A549 (cell line): Measurements from ENCODE around the gene HOXC6. TPM values are rescaled to one million over a fixed set of nuclear protein-coding genes. Genes with fewer than 3 reads are reported as not detected.

Experiments used
- ATAC-seq, 2 experiments: fragments of 200-7000 bp in 1 of 2; fragments of >200 bp in 1 of 2; cut with Nextera tagmentation in 1 of 2; cut with Tn5 transposase in 1 of 2; 3 replicates each; pipeline versions ENCODE4 v1.8.0 to v1.9.1; 2018 to 2020; ENCODE audit warnings: mild to moderate bottlenecking in 1 of 2, moderate library complexity in 1 of 2
- CTCF ChIA-PET: fragments of 300-600 bp; sonication (Branson Sonifier 250); formaldehyde crosslinking; extraction: SDS; loops from one replicate; lab custom pipeline; 2021; ENCODE audit warnings: antibody characterized with exemption, inconsistent platforms; lab: Yijun Ruan, JAX
- POLR2A ChIA-PET: fragments of 350-600 bp; formaldehyde crosslinking; extraction: SDS; loops from one replicate; lab custom pipeline; 2021; ENCODE audit warnings: antibody characterized with exemption, inconsistent platforms; lab: Yijun Ruan, JAX
- DNase-seq, 2 experiments: peaks; one replicate each; pipeline versions ENCODE4 v3.0.0 to v3.0.0-alpha.2; 2011 to 2016; ENCODE audit warnings: low read depth in 1 of 2, low spot score in 1 of 2
- FAIRE-seq: peaks from 2 replicates; lab custom pipeline; 2011; peaks lifted over from hg19 to GRCh38; lab: Jason Lieb, UNC
- H3K27ac ChIP-seq, 2 experiments: fragments of >200 bp; sonication (Bioruptor Twin); formaldehyde crosslinking; 3 replicates each; pipeline ENCODE4 v1.5.1; 2016 to 2017
- H3K4me1 ChIP-seq: fragments of >200 bp; sonication (Bioruptor Twin); formaldehyde crosslinking; 3 replicates; pipeline ENCODE4 v1.6.1; 2016
- H3K4me2 ChIP-seq: fragments of >200 bp; sonication (Bioruptor Twin); formaldehyde crosslinking; 3 replicates; pipeline ENCODE4 v1.6.1; 2016
- H3K4me3 ChIP-seq: fragments of >200 bp; sonication (Bioruptor Twin); formaldehyde crosslinking; 3 replicates; pipeline ENCODE4 v1.5.1; 2016
- H3K9me3 ChIP-seq: fragments of >200 bp; sonication (Bioruptor Twin); formaldehyde crosslinking; 3 replicates; pipeline ENCODE4 v1.6.1; 2016
- CHD4 ChIP-seq: fragments of 200-600 bp; sonication (generic); IDR thresholded peaks from 2 replicates; pipeline ENCODE4 v1.6.1; 2016; ENCODE audit warnings: antibody characterized with exemption, mild to moderate bottlenecking, borderline replicate concordance
- EHMT2 ChIP-seq: fragments of 200-600 bp; sonication (generic); IDR thresholded peaks from 2 replicates; pipeline ENCODE4 v1.6.1; 2016; ENCODE audit warnings: antibody characterized with exemption, low read depth, mild to moderate bottlenecking, moderate library complexity
- ESRRA ChIP-seq: fragments of 150-350 bp; IDR thresholded peaks from 2 replicates; pipeline ENCODE4 v1.6.1; 2014; ENCODE audit warnings: mild to moderate bottlenecking, low read length, borderline replicate concordance
- FOXS1 ChIP-seq: fragments of 250-450 bp; sonication (Bioruptor Pico); IDR thresholded peaks from 2 replicates; pipeline ENCODE4 v1.5.0; 2020; ENCODE audit warnings: mild to moderate bottlenecking, moderate library complexity
- GATA3 ChIP-seq: IDR thresholded peaks from 2 replicates; pipeline ENCODE4 v1.6.1; 2012; ENCODE audit warnings: borderline replicate concordance
- HDAC2 ChIP-seq: fragments of 200-600 bp; sonication (generic); IDR thresholded peaks from 2 replicates; pipeline ENCODE4 v1.6.1; 2016
- HOXB13 ChIP-seq: fragments of 250-450 bp; sonication (Bioruptor Pico); IDR thresholded peaks from 2 replicates; pipeline ENCODE4 v1.5.0; 2020; ENCODE audit warnings: low read depth, mild to moderate bottlenecking, moderate library complexity
- JUNB ChIP-seq: fragments of >200 bp; sonication (Bioruptor Twin); formaldehyde crosslinking; IDR thresholded peaks from 2 replicates; pipeline ENCODE4 v1.6.1; 2016
- KDM1A ChIP-seq: fragments of 200-600 bp; sonication (generic); IDR thresholded peaks from 2 replicates; pipeline ENCODE4 v1.6.1; 2016; ENCODE audit warnings: low read depth, mild to moderate bottlenecking
- KDM5A ChIP-seq: fragments of 200-600 bp; sonication (generic); IDR thresholded peaks from 2 replicates; pipeline ENCODE4 v1.6.1; 2016; ENCODE audit warnings: antibody characterized with exemption, mild to moderate bottlenecking
- MAZ ChIP-seq: fragments of 150-350 bp; IDR thresholded peaks from 2 replicates; pipeline ENCODE4 v1.6.1; 2014; ENCODE audit warnings: antibody characterized with exemption, low read depth, low read length, borderline replicate concordance
- NFE2L2 ChIP-seq: fragments of 150-350 bp; conservative IDR thresholded peaks from 2 replicates; pipeline ENCODE4 v1.6.1; 2014; ENCODE audit warnings: low read length
- NR3C1 ChIP-seq: fragments of >200 bp; sonication (Bioruptor Twin); formaldehyde crosslinking; IDR thresholded peaks from 3 replicates; pipeline ENCODE4 v1.6.1; 2017
- PHF8 ChIP-seq: fragments of 200-600 bp; sonication (generic); IDR thresholded peaks from 2 replicates; pipeline ENCODE4 v1.6.1; 2016; ENCODE audit warnings: low read depth, mild to moderate bottlenecking, antibody characterized with exemption, moderate library complexity, borderline replicate concordance
- RCOR1 ChIP-seq: fragments of 150-350 bp; IDR thresholded peaks from 2 replicates; pipeline ENCODE4 v1.6.1; 2014; ENCODE audit warnings: antibody characterized with exemption, low read length, low read depth
- RFX5 ChIP-seq: fragments of 450-650 bp; IDR thresholded peaks from 2 replicates; pipeline ENCODE4 v1.7.1; 2014; ENCODE audit warnings: antibody characterized with exemption, mild to moderate bottlenecking, moderate library complexity
- TP53 ChIP-seq: fragments of 250-450 bp; sonication (Bioruptor Pico); IDR thresholded peaks from 2 replicates; pipeline ENCODE4 v1.5.0; 2021; ENCODE audit warnings: mild to moderate bottlenecking, moderate library complexity
- ZC3H11A ChIP-seq: fragments of 450-650 bp; IDR thresholded peaks from 2 replicates; pipeline ENCODE4 v1.6.1; 2014; ENCODE audit warnings: antibody characterized with exemption, mild to moderate bottlenecking
- WGBS: methylation state at CpG from one replicate; pipeline ENCODE4 v1.1.6; 2017; ENCODE audit errors: missing lambda C conversion rate; 5-methylcytosine and 5-hydroxymethylcytosine counted together
- polyA plus RNA-seq, 4 experiments: library from polyadenylated mRNA; depleted of rRNA in 3 of 4; stranded (reverse); fragments of >200 nt; fragmentation: RNase III in 1 of 4; extraction: RNeasy Plus Mini Kit Qiagen cat#74134 plus additional on column Dnase treatment in 1 of 4; gene quantifications; 2 replicates in 3 of 4; 3 replicates in 1 of 4; pipeline ENCODE4 v1.2.3, GENCODE V29; 2011 to 2017
- TF ChIP-seq, protein P1 (sequence below): fragments of 250-450 bp; sonication (Bioruptor Pico); IDR thresholded peaks from 2 replicates; pipeline ENCODE4 v1.5.0; 2021; ENCODE audit warnings: mild to moderate bottlenecking, moderate library complexity, borderline replicate concordance
- TF ChIP-seq, protein P2 (sequence below): fragments of >200 bp; sonication (Bioruptor Twin); formaldehyde crosslinking; IDR thresholded peaks from 3 replicates; pipeline ENCODE4 v1.6.1; 2016
- TF ChIP-seq, protein P3 (sequence below): fragments of >200 bp; sonication (Bioruptor Twin); formaldehyde crosslinking; IDR thresholded peaks from 2 replicates; pipeline ENCODE4 v1.6.1; 2016
- TF ChIP-seq, protein P4 (sequence below): IDR thresholded peaks from 2 replicates; pipeline ENCODE4 v1.6.1; 2012
- TF ChIP-seq, protein P5 (sequence below): fragments of 150-350 bp; IDR thresholded peaks from 2 replicates; pipeline ENCODE4 v1.6.1; 2014; ENCODE audit warnings: low read depth, mild to moderate bottlenecking, low read length

HOXC6 gene
- polyA plus RNA-seq, 2 of the 4 experiments (the other 2 are of a cell fraction) = 5.2 to 6.0 TPM

DNA sequence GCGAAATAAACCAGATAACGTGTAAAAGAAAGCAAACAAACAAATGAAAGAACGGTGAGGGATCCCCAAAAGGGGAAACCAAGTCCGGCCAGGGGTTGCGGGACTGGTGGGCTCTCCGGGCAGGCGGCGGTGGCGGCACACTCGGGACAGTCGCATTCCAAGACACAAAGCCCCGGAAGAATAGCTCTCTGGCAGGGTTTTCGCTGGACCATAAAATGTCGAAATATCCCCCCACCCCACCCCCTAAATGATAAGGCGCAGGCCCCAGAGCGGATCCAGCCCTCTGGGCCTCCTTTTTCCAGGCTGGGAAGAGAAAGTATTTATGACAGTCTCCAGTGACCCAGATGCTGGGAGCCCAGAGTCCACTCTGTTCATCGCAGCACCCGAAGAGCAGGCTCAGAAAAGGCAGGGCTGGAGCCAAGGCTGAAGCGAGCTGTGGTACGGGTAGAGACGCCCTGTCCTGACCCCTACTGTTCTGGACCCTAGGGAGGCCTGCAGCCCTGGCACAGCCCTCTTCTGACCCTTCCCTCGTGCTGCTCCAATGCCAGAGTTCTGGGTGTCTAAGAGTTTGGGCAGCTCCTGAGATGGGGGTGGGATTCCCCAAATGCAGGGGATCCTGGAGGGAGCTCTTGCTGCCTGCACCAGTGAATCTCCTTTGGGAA is 21.6 kb upstream of the HOXC6 start:
- Histone ChIP-seq H3K4me3 (no peak overlapping the region), H3K27ac (peak overlapping the region in 1 of 2 experiments; percentile 74; a peak in 1 of 6 replicates), H3K4me1 (peaks cover 23% of the 10 kb centered on the region), H3K4me2 (peak overlapping the region; percentile 60; the same call in 2 of the 3 replicates), H3K9me3 (no peaks in the 10 kb centered on the region)
- ChIA-PET CTCF (interaction anchor here (0.8 to 28.7 kb wide), 25 partner anchors 10 to 304 kb away, joined by 3 to 1074 read pairs (median 5); partner anchors contain the start of genes HOXC10, HOXC5, HOXC6 and SMUG1), POLR2A (interaction anchor here (0.7 to 1.4 kb wide), 3 partner anchors 11 to 195 kb away, joined by 3 read pairs; no protein-coding TSS in a partner anchor)
- ATAC-seq (peak in 1 of 2 experiments; percentile 2; a peak in 1 of 6 replicates), FAIRE-seq (no peak), DNase-seq (no peak)
- 80% methylated on average over 22 of the region's 22 CpGs for WGBS
- TF ChIP-seq MAZ (no peak), RFX5 (no peak), NR3C1 (no peak), GATA3 (no peak), KDM1A (no peak), JUNB (no peak), TP53 (CRISPR knock-in tag) (no peak), KDM5A (no peak), FOXS1 (CRISPR knock-in tag) (no peak), RCOR1 (no peak), ZC3H11A (no peak), EHMT2 (no peak), ESRRA (no peak), CHD4 (no peak), NFE2L2 (no peak), HDAC2 (no peak)
- TF ChIP-seq, protein P1, sequence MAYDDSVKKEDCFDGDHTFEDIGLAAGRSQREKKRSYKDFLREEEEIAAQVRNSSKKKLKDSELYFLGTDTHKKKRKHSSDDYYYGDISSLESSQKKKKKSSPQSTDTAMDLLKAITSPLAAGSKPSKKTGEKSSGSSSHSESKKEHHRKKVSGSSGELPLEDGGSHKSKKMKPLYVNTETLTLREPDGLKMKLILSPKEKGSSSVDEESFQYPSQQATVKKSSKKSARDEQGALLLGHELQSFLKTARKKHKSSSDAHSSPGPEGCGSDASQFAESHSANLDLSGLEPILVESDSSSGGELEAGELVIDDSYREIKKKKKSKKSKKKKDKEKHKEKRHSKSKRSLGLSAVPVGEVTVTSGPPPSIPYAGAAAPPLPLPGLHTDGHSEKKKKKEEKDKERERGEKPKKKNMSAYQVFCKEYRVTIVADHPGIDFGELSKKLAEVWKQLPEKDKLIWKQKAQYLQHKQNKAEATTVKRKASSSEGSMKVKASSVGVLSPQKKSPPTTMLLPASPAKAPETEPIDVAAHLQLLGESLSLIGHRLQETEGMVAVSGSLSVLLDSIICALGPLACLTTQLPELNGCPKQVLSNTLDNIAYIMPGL (CRISPR knock-in tag) = no peak
- TF ChIP-seq, protein P2, sequence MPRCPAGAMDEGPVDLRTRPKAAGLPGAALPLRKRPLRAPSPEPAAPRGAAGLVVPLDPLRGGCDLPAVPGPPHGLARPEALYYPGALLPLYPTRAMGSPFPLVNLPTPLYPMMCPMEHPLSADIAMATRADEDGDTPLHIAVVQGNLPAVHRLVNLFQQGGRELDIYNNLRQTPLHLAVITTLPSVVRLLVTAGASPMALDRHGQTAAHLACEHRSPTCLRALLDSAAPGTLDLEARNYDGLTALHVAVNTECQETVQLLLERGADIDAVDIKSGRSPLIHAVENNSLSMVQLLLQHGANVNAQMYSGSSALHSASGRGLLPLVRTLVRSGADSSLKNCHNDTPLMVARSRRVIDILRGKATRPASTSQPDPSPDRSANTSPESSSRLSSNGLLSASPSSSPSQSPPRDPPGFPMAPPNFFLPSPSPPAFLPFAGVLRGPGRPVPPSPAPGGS = no peak
- TF ChIP-seq, protein P3, sequence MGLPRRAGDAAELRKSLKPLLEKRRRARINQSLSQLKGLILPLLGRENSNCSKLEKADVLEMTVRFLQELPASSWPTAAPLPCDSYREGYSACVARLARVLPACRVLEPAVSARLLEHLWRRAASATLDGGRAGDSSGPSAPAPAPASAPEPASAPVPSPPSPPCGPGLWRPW = no peak
- TF ChIP-seq, protein P4, sequence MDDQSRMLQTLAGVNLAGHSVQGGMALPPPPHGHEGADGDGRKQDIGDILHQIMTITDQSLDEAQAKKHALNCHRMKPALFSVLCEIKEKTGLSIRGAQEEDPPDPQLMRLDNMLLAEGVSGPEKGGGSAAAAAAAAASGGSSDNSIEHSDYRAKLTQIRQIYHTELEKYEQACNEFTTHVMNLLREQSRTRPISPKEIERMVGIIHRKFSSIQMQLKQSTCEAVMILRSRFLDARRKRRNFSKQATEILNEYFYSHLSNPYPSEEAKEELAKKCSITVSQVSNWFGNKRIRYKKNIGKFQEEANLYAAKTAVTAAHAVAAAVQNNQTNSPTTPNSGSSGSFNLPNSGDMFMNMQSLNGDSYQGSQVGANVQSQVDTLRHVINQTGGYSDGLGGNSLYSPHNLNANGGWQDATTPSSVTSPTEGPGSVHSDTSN = no peak

DNA sequence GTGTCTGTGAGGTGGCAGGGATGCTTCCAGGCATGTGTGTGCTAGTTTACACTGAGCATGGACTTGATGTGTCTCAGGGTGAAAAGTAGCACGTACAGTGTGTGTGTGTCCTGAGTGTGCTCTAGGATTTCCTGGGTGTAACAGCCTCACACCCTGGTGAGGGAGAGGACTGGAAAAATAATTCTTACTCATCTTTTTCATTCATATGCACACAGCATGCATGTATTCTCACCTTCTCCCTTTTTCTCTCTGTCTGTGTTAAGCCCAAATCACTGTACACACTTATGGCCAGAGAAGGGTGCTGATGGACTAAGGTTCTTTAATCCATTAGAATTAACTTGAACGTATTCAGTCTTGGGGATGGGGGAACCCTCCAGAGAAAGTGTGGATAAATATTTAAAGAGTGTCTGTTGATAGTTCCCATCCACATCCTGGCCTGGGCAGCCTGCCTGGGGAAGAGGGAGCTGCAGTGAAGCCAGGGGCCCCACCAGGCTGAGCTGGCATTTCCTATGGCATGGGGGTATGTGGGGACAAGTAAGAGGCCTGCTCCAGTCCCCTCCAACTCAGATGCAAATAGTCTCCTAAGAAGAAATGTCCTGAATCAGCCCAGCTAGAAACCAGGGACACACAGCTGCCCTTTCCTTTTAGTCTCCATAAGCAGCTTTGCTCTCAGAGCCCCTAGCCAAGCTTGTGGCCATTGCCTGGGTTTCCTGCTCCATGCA is 20.5 kb upstream of the HOXC6 start:
- ATAC-seq (no peak), FAIRE-seq (no peak), DNase-seq (no peak)
- Histone ChIP-seq H3K4me1 (peaks cover 32% of the 10 kb centered on the region), H3K4me3 (no peak overlapping the region), H3K27ac (peak overlapping the region in 1 of 2 experiments; percentile 97; a peak in 1 of 6 replicates), H3K4me2 (no peak overlapping the region; the same call in 2 of the 3 replicates), H3K9me3 (no peaks in the 10 kb centered on the region)
- TF ChIP-seq, protein P5, sequence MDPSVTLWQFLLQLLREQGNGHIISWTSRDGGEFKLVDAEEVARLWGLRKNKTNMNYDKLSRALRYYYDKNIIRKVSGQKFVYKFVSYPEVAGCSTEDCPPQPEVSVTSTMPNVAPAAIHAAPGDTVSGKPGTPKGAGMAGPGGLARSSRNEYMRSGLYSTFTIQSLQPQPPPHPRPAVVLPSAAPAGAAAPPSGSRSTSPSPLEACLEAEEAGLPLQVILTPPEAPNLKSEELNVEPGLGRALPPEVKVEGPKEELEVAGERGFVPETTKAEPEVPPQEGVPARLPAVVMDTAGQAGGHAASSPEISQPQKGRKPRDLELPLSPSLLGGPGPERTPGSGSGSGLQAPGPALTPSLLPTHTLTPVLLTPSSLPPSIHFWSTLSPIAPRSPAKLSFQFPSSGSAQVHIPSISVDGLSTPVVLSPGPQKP = no peak
- no peak for TF ChIP-seq PHF8
- TF ChIP-seq HOXB13 (CRISPR knock-in tag) = no peak
- WGBS = 82% methylated on average over 2 of the region's 2 CpGs
- ChIA-PET POLR2A (interaction anchor here (1.4 to 2.3 kb wide), 2 partner anchors 10 to 194 kb away, joined by 3 to 40 read pairs; no protein-coding TSS in a partner anchor), CTCF (interaction anchor here (0.5 to 28.7 kb wide), 25 partner anchors 9 to 316 kb away, joined by 3 to 1074 read pairs (median 6); partner anchors contain the start of genes HOXC10, HOXC13, HOXC4 and HOXC5)
